Measurements from ENCODE around the gene CAPN2.

Gene CAPN2

GRCh38 chr1:223761411-223761810 is 49.1 kb downstream of the CAPN2 start:
- DNase-seq (ENCODE audit: low spot score) = no peak

GRCh38 chr1:223763251-223763650 is 50.9 kb downstream of the CAPN2 start:
- no peak for DNase-seq (ENCODE audit: low spot score)

GRCh38 chr1:223763881-223764280 is 51.5 kb downstream of the CAPN2 start:
- DNase-seq (ENCODE audit: low spot score) = no peak

- DNase-seq (ENCODE audit: low spot score) = no peak
Measured at GRCh38 chr1:223765036-223765718, 52.8 kb downstream of the CAPN2 start.

GRCh38 chr1:223765719-223766340 is 53.5 kb downstream of the CAPN2 start:
- no peak for DNase-seq (ENCODE audit: low spot score)

- DNase-seq (ENCODE audit: low spot score) = no peak
Measured at GRCh38 chr1:223770621-223771315, 58.4 kb downstream of the CAPN2 start.

- DNase-seq (ENCODE audit: low spot score) = no peak
Measured at GRCh38 chr1:223771469-223771813, 59.1 kb downstream of the CAPN2 start.

- peak; percentile 75 for DNase-seq (ENCODE audit: low spot score)
Measured at GRCh38 chr1:223771814-223772770, 59.8 kb downstream of the CAPN2 start.

GRCh38 chr1:223772771-223773160 is 60.4 kb downstream of the CAPN2 start:
- DNase-seq (ENCODE audit: low spot score) = no peak

GRCh38 chr1:223774134-223774814 is 61.9 kb downstream of the CAPN2 start:
- no peak for DNase-seq (ENCODE audit: low spot score)

GRCh38 chr1:223775054-223775453 is 62.7 kb downstream of the CAPN2 start:
- no peak for DNase-seq (ENCODE audit: low spot score)

GRCh38 chr1:223775711-223776074 is 63.4 kb downstream of the CAPN2 start:
- DNase-seq (ENCODE audit: low spot score) = no peak

GRCh38 chr1:223776075-223776814 is 63.9 kb downstream of the CAPN2 start:
- peak; percentile 63 for DNase-seq (ENCODE audit: low spot score)

- no peak for DNase-seq (ENCODE audit: low spot score)
Measured at GRCh38 chr1:223776826-223777454, 64.6 kb downstream of the CAPN2 start.

- DNase-seq (ENCODE audit: low spot score) = no peak
Measured at GRCh38 chr1:223780318-223780717, 68.0 kb downstream of the CAPN2 start.

- no peak for DNase-seq (ENCODE audit: low spot score)
Measured at GRCh38 chr1:223780949-223781348, 68.6 kb downstream of the CAPN2 start.

GRCh38 chr1:223783676-223784075 is 71.3 kb downstream of the CAPN2 start:
- DNase-seq (ENCODE audit: low spot score) = no peak

- DNase-seq (ENCODE audit: low spot score) = no peak
Measured at GRCh38 chr1:223784541-223784940, 72.2 kb downstream of the CAPN2 start.

- no peak for DNase-seq (ENCODE audit: low spot score)
Measured at GRCh38 chr1:223785808-223786207, 73.5 kb downstream of the CAPN2 start.

- DNase-seq (ENCODE audit: low spot score) = no peak
Measured at GRCh38 chr1:223788746-223789415, 76.5 kb downstream of the CAPN2 start.
